Transverse colon (tissue), 4 donors: Measurements from ENCODE around the gene CETN3. TPM values are rescaled to one million over a fixed set of nuclear protein-coding genes. Genes with fewer than 3 reads are reported as not detected.
"Not testable (repeated sequence)": the region's sequence is repeated elsewhere in the genome, so short reads cannot be mapped to it uniquely, and the experiment has no call there.

Experiments
- DNase-seq: peaks from one replicate; pipeline ENCODE4 v3.0.0-alpha.2; 2019
- H3K27ac ChIP-seq, 4 donors: fragments of 200-600 bp; sonication (generic); 2 replicates each; pipeline ENCODE4 v1.5.1; 2016 to 2018; ENCODE audit warnings: inconsistent platforms in 4 of 4
- H3K27me3 ChIP-seq: fragments of 200-600 bp; sonication (generic); 2 replicates; pipeline ENCODE4 v1.5.1; 2017; ENCODE audit warnings: inconsistent platforms
- H3K36me3 ChIP-seq, 4 donors: fragments of 200-600 bp; sonication (generic); 2 replicates each; pipeline ENCODE4 v1.5.1; 2017 to 2019; ENCODE audit warnings: inconsistent platforms in 4 of 4
- H3K4me1 ChIP-seq, 4 donors: fragments of 200-600 bp; sonication (generic); 2 replicates each; pipeline ENCODE4 v1.5.1; 2017 to 2020; ENCODE audit warnings: inconsistent platforms in 4 of 4
- H3K4me3 ChIP-seq, 4 donors: fragments of 200-600 bp; sonication (generic); 1 replicate in 1 of 4; 2 replicates in 3 of 4; pipeline versions ENCODE4 v1.5.1 to v1.6.1; 2017 to 2019; ENCODE audit warnings: inconsistent platforms in 4 of 4
- H3K9me3 ChIP-seq, 2 donors: fragments of 200-600 bp; sonication (generic); 2 replicates each; pipeline ENCODE4 v1.5.1; 2017 to 2019; ENCODE audit warnings: inconsistent platforms in 2 of 2
- CTCF ChIP-seq, 5 experiments: fragments of 200-600 bp in 3 of 5; fragments of 450-650 bp in 2 of 5; sonication (generic) in 3 of 5; IDR thresholded peaks; 1 replicate in 2 of 5; 2 replicates in 3 of 5; pipeline ENCODE4 v1.5.1; 2016 to 2017; ENCODE audit warnings: antibody characterized with exemption in 5 of 5, inconsistent platforms in 3 of 5, mild to moderate bottlenecking in 2 of 5, moderate library complexity in 1 of 5
- EP300 ChIP-seq: sonication (generic); formaldehyde crosslinking; IDR thresholded peaks from one replicate; pipeline ENCODE4 v1.6.1; 2017; ENCODE audit warnings: antibody characterized with exemption, low read depth
- POLR2A ChIP-seq: fragments of 450-650 bp; IDR thresholded peaks from one replicate; pipeline ENCODE4 v1.6.1; 2016; ENCODE audit warnings: antibody characterized with exemption, mild to moderate bottlenecking, moderate library complexity
- POLR2AphosphoS5 ChIP-seq, 3 donors: sonication (generic); formaldehyde crosslinking; IDR thresholded peaks; one replicate each; pipeline ENCODE4 v1.6.1; 2016; ENCODE audit warnings: antibody characterized with exemption in 3 of 3
- WGBS, 2 donors: methylation state at CpG; one replicate each; pipeline ENCODE4 v1.1.5; 2018; ENCODE audit warnings: low coverage in 1 of 2; 5-methylcytosine and 5-hydroxymethylcytosine counted together
- in situ Hi-C, 4 donors: fragments of 200-750 bp; cut with MboI; loops; one replicate each; pipeline versions ENCODE4 v1.15.0 to v1.15.1; 2017; ENCODE audit warnings: low sequenced_read_pairs in 3 of 4, low pct_ligation_motif_present in 1 of 4, low pct_unique_long_range_greater_than_20kb in 1 of 4
- intact Hi-C: fragments of 100-400 bp; cut with DNase I; formaldehyde crosslinking; loops from one replicate; pipeline ENCODE4 v1.15.1; 2023; ENCODE audit warnings: low total_unique reads
- total RNA-seq, 4 donors: library from RNA; depleted of rRNA; stranded (reverse); fragments of >200 nt; gene quantifications; one replicate each; pipeline ENCODE4 v1.1.0, GENCODE V29; 2016

The CETN3 gene
- total RNA-seq, 4 donors from 2014 or later, result 9.7 to 22.7 TPM; not detected in 2

DNA sequence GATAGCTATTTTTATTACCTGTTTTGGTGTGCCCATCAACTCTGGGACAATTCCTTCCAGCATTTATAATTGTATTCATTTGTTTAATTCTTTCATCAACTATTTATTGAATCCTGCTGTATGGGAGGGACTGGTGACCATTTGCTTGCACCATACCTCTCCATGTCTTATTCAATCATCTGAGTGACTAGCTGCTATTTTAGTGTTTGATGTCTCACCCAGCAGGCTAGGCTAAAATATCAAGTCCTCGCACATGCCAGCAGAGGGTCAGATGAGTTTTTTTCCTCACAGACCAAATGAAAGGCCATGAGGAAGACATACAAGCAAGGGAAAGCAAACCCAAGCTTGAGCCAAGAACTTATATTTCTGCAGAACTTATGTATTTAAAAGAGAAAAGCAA lies 63.9 kb downstream of the CETN3 start:
- H3K36me3 ChIP-seq, result no peaks in the 10 kb centered on the region
- 79 to 100% methylated on average over 1 of the region's 1 CpG for WGBS, 2 donors
- TF ChIP-seq POLR2A, result no peak
- no peak for TF ChIP-seq POLR2AphosphoS5 (IDR thresholded peaks at IDR 0.05)
- TF ChIP-seq EP300, result no peak
- TF ChIP-seq CTCF (IDR thresholded peaks at IDR 0.05), result no peak

DNA sequence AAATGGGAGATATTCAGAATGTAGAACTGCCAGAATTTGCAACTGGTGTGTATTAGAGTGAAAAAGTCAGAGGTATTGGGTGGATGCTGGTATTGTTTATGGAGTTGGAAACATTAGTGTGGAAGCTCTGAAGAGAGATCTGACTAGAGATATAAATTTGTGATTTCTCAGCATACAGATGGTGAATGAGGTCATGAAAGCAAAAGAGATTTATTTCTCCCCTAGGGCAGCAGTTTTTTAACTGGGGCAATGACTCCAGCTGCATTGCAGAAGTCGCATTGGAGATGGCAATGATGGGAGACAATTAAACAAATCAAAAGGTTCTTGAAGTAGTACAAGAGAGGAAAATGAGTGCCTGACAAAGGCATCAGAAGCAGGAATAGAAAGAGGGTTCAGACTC lies 64.9 kb downstream of the CETN3 start:
- Histone ChIP-seq H3K4me1 (no peaks in the 10 kb centered on the region), H3K27ac (no peak overlapping the region), H3K36me3 (no peaks in the 10 kb centered on the region), H3K4me3 (no peak overlapping the region), H3K27me3 (no peaks in the 10 kb centered on the region), H3K9me3 (no peaks in the 10 kb centered on the region)
- intact Hi-C loops (no loop called here), in situ Hi-C loops (no loop called here)
- TF ChIP-seq POLR2A (no peak), POLR2AphosphoS5 (IDR thresholded peaks at IDR 0.05) (no peak), EP300 (no peak), CTCF (IDR thresholded peaks at IDR 0.05) (no peak)
- WGBS, 2 donors, result 69 to 77% methylated on average over 1 of the region's 1 CpG
- no peak for DNase-seq

More for the DNA sequence above, 63.9 kb downstream of the CETN3 start:
- H3K4me1 ChIP-seq, result no peaks in the 10 kb centered on the region
- H3K4me3 ChIP-seq, result no peak overlapping the region
- no peak overlapping the region for H3K27ac ChIP-seq
- H3K27me3 ChIP-seq, result no peaks in the 10 kb centered on the region
- H3K9me3 ChIP-seq, result no peaks in the 10 kb centered on the region
- intact Hi-C loops, result no loop called here
- in situ Hi-C loops, result no loop called here
- DNase-seq, result no peak

DNA sequence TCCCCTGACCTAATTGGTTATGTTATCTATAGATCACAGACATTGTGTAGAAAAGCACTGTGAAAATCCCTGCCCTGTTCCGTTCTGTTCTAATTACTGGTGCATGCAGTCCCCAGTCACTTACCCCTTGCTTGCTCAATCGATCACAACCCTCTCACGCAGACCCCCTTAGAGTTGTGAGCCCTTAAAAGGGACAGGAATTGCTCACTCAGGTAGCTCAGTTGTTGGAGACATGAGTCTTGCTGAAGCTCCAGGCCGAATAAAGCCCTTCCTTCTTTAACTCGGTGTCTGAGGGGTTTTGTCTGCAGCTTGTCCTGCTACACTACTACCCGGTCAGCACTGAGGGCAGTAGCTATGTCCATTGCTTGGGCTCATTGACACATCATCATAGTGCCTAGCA lies 65.8 kb downstream of the CETN3 start:
- H3K27ac ChIP-seq, H3K9me3 ChIP-seq, DNase-seq, H3K4me3 ChIP-seq, H3K4me1 ChIP-seq, intact Hi-C loops, H3K27me3 ChIP-seq, in situ Hi-C loops, H3K36me3 ChIP-seq: not testable (repeated sequence)
- 84 to 85% methylated on average over 5 to 6 of the region's 6 CpGs for whole genome bisulfite sequencing, 2 donors

DNA sequence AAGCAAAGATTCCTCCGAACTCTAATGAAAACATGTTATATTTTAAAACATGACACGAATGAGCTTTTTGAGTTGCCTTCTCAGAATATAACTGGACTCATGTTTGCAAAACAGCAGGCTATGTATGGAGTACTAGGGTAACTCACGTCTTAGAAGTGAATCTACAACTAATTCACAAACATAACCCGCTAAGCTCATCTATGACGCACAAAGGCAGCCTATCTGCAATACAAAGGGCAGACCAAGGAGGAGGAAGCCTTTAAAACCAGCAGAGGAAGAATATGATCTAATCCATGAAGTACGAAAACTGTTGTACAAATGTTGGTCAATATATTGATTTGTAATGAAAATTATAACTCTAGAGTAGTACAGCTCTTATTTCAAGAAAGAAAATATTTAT lies 67.0 kb downstream of the CETN3 start:
- no peaks in the 10 kb centered on the region for H3K9me3 ChIP-seq
- no peak for TF ChIP-seq EP300
- TF ChIP-seq POLR2AphosphoS5 (IDR thresholded peaks at IDR 0.05), result no peak
- no peak for TF ChIP-seq POLR2A
- TF ChIP-seq CTCF (IDR thresholded peaks at IDR 0.05), result no peak
- no peak overlapping the region for H3K27ac ChIP-seq
- intact Hi-C loops (no loop called here), in situ Hi-C loops (no loop called here)
- WGBS, 2 donors, result 86 to 88% methylated on average over 6 of the region's 6 CpGs
- no peaks in the 10 kb centered on the region for H3K4me1 ChIP-seq
- DNase-seq, result no peak
- no peaks in the 10 kb centered on the region for H3K36me3 ChIP-seq
- H3K4me3 ChIP-seq, result no peak overlapping the region
- no peaks in the 10 kb centered on the region for H3K27me3 ChIP-seq

Other genes with a start within 250 kb of the CETN3 start
- gene MBLAC2, start 65.0 kb upstream of the CETN3 start, total RNA-seq, result 1 to 10 TPM in 3 of 4 donors, under 1 TPM in 1; 0.60 to 6.1 (median 6.0) TPM
- gene POLR3G, start 65.1 kb upstream of the CETN3 start, total RNA-seq, result 1 to 10 TPM in 3 of 4 donors, not detected in 1; 1.1 to 6.7 (median 2.5) TPM
- gene LYSMD3, start 119.8 kb upstream of the CETN3 start, total RNA-seq, result 10 to 100 TPM in 2 of 4 donors, 1 to 10 TPM in 2; 5.6 to 23.0 (median 12.8) TPM
- gene ADGRV1, start 149.0 kb upstream of the CETN3 start, total RNA-seq, result 10 to 100 TPM in 2 of 4 donors, 1 to 10 TPM in 2; 6.0 to 37.0 (median 10.6) TPM